ENCODE results near the gene PSMA1. TPM values are rescaled to one million over a fixed set of nuclear protein-coding genes. Genes with fewer than 3 reads are reported as not detected.

Gene PSMA1
- total and polyA plus RNA-seq, 11 donors: 95.5 to 152 (median 131) TPM

- Histone ChIP-seq H3K9me3 (no peaks in the 10 kb centered on the region), H3K4me3 (no peak overlapping the region), H3K27me3 (no peaks in the 10 kb centered on the region), H3K36me3 (no peaks in the 10 kb centered on the region), H3K4me1 (no peaks in the 10 kb centered on the region), H3K27ac (no peak overlapping the region)
- no peak for DNase-seq
- ATAC-seq: no peak
- intact Hi-C loops (cut with DNase I): no loop called here
- TF ChIP-seq POLR2A (IDR thresholded peaks at IDR 0.05): no peak
- TF ChIP-seq, protein P1, sequence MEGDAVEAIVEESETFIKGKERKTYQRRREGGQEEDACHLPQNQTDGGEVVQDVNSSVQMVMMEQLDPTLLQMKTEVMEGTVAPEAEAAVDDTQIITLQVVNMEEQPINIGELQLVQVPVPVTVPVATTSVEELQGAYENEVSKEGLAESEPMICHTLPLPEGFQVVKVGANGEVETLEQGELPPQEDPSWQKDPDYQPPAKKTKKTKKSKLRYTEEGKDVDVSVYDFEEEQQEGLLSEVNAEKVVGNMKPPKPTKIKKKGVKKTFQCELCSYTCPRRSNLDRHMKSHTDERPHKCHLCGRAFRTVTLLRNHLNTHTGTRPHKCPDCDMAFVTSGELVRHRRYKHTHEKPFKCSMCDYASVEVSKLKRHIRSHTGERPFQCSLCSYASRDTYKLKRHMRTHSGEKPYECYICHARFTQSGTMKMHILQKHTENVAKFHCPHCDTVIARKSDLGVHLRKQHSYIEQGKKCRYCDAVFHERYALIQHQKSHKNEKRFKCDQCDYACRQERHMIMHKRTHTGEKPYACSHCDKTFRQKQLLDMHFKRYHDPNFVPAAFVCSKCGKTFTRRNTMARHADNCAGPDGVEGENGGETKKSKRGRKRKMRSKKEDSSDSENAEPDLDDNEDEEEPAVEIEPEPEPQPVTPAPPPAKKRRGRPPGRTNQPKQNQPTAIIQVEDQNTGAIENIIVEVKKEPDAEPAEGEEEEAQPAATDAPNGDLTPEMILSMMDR (IDR thresholded peaks at IDR 0.05): no peak
- WGBS, 4 donors: 86 to 96% (median 92%) methylated on average over 2 of the region's 2 CpGs
These were observed 45.7 kb upstream of the PSMA1 start for GRCh38 chr11:14565845-14566244.

- 49 to 63% (median 55%) methylated on average over 1 of the region's 1 CpG for WGBS, 4 donors
- ATAC-seq (no peak), DNase-seq (no peak)
- TF ChIP-seq, protein P1 (IDR thresholded peaks at IDR 0.05): no peak
- TF ChIP-seq POLR2A (IDR thresholded peaks at IDR 0.05): no peak
- no peaks in the 10 kb centered on the region for H3K36me3 ChIP-seq
- H3K27me3 ChIP-seq: no peaks in the 10 kb centered on the region
- no peak overlapping the region for H3K4me3 ChIP-seq
- H3K9me3 ChIP-seq: no peaks in the 10 kb centered on the region
- H3K4me1 ChIP-seq: peaks cover 0 to 26% (median 7%) of the 10 kb centered on the region in 12 donors
- H3K27ac ChIP-seq: peak overlapping the region in 5 of 12 donors; percentile 15 to 75 (median 51)
- intact Hi-C loops (cut with DNase I): no loop called here
These were observed 35.6 kb upstream of the PSMA1 start for GRCh38 chr11:14555818-14556217.

DNA sequence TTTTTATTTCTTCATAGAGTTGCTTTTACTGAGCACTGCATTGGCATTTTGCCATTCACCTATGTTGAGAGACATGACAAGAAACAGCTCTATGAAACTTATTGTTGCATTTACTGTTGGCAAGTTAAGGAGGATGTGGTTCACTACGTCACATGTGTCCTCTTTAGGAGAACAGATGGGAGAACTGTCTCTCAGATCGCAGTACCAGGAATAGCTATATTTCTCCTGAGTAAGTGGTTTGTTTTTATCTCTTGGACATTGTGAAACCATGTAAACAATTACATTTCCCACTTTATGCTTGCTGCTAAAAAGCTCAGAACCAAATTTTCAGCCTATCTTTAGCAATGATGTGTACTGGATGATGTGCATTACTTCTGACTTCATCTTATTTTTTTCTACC is 34.8 kb upstream of the PSMA1 start:
- Histone ChIP-seq H3K4me1 (peaks cover 0 to 27% (median 7%) of the 10 kb centered on the region in 12 donors), H3K27ac (peak overlapping the region in 6 of 12 donors; percentile 15 to 75 (median 42)), H3K36me3 (no peaks in the 10 kb centered on the region), H3K4me3 (no peak overlapping the region), H3K27me3 (no peaks in the 10 kb centered on the region), H3K9me3 (no peaks in the 10 kb centered on the region)
- peak in 1 of 5 donors; percentile 22 for DNase-seq
- WGBS, 4 donors: 36 to 45% (median 41%) methylated on average over 2 of the region's 2 CpGs
- intact Hi-C loops (cut with DNase I): no loop called here
- peak; percentile 64 to 82 (median 77) for ATAC-seq
- no peak for TF ChIP-seq POLR2A (IDR thresholded peaks at IDR 0.05)
- TF ChIP-seq, protein P1 (IDR thresholded peaks at IDR 0.05): no peak

DNA sequence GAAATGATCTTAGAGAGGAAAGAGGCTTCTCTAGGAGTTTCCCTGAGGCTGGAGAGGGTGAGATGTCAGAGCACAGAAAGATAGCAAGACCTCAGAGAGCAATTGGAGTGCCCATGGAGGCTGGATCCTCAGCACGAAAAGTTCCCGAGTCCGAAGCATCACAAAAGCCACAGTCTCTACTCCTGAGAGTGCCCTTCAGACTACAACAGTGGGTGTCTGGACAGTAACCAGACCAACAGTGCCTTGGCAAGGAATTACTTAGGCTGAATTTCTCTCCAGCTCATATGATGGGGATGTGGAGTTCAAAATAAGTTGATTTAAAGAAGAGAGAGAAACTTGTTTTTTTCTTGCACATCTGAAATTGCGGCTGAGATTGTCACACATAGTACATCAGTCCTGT is 31.9 kb upstream of the PSMA1 start:
- H3K4me3 ChIP-seq: peak overlapping the region in 1 of 12 donors; percentile 9
- DNase-seq (peak in 2 of 5 donors; percentile 27 to 34), ATAC-seq (peak; percentile 79 to 86 (median 82))
- no peaks in the 10 kb centered on the region for H3K36me3 ChIP-seq
- intact Hi-C loops (cut with DNase I): no loop called here
- TF ChIP-seq, protein P1 (IDR thresholded peaks at IDR 0.05): no peak
- TF ChIP-seq POLR2A (IDR thresholded peaks at IDR 0.05): no peak
- peak overlapping the region in 10 of 12 donors; percentile 35 to 72 (median 50) for H3K27ac ChIP-seq
- H3K9me3 ChIP-seq: no peaks in the 10 kb centered on the region
- no peaks in the 10 kb centered on the region for H3K27me3 ChIP-seq
- 55 to 72% (median 63%) methylated on average over 4 of the region's 4 CpGs for WGBS, 4 donors
- peaks cover 0 to 27% (median 7%) of the 10 kb centered on the region in 12 donors for H3K4me1 ChIP-seq
